Measurements from ENCODE around the gene CFAP410.
A peak's percentile ranks its signal among the peaks of the same experiment; 100 is the strongest.

CFAP410 gene

DNA sequence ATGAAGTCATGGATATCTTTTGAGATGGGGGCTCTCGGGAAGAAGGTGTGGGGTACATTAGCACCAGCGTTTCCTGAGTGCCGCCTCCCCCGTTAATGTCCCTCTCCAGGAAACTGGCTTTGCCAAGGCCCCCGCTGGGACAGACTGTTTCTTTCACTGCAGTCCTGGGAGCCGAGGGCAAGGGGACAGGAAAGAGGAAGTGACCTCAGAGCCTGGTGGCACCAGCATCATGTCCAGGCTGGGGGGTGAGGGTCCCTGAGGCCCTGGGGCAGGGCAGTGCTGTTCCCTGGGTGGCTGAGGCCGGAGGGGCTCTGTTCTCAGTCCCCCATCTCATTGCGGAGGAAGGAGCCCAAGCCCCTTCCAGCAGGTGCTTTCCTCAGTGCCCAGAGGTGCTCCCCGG lies 33.5 kb downstream of the CFAP410 start:
- Histone ChIP-seq H3K4me3 (replicated peaks; ENCODE audit: insufficient read depth, low read length) (no peak overlapping the region), H3K27ac (replicated peaks) (no peak overlapping the region), H3K27me3 (ENCODE audit: insufficient read depth, poor library complexity, severe bottlenecking) (no peaks in the 10 kb centered on the region)
- TF ChIP-seq POLR2AphosphoS5 (IDR thresholded peaks at IDR 0.05; ENCODE audit: low read depth) = no peak
- TF ChIP-seq GABPA (IDR thresholded peaks at IDR 0.05; ENCODE audit: low read depth) = no peak
- TF ChIP-seq, protein P1, sequence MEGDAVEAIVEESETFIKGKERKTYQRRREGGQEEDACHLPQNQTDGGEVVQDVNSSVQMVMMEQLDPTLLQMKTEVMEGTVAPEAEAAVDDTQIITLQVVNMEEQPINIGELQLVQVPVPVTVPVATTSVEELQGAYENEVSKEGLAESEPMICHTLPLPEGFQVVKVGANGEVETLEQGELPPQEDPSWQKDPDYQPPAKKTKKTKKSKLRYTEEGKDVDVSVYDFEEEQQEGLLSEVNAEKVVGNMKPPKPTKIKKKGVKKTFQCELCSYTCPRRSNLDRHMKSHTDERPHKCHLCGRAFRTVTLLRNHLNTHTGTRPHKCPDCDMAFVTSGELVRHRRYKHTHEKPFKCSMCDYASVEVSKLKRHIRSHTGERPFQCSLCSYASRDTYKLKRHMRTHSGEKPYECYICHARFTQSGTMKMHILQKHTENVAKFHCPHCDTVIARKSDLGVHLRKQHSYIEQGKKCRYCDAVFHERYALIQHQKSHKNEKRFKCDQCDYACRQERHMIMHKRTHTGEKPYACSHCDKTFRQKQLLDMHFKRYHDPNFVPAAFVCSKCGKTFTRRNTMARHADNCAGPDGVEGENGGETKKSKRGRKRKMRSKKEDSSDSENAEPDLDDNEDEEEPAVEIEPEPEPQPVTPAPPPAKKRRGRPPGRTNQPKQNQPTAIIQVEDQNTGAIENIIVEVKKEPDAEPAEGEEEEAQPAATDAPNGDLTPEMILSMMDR (IDR thresholded peaks at IDR 0.05; ENCODE audit: insufficient read depth, low read length) = no peak
- TF ChIP-seq SPI1 (IDR thresholded peaks at IDR 0.05; ENCODE audit: borderline replicate concordance, low read depth) = peak; percentile 78; the same call in 1 of the 2 replicates
- TF ChIP-seq, protein P2, sequence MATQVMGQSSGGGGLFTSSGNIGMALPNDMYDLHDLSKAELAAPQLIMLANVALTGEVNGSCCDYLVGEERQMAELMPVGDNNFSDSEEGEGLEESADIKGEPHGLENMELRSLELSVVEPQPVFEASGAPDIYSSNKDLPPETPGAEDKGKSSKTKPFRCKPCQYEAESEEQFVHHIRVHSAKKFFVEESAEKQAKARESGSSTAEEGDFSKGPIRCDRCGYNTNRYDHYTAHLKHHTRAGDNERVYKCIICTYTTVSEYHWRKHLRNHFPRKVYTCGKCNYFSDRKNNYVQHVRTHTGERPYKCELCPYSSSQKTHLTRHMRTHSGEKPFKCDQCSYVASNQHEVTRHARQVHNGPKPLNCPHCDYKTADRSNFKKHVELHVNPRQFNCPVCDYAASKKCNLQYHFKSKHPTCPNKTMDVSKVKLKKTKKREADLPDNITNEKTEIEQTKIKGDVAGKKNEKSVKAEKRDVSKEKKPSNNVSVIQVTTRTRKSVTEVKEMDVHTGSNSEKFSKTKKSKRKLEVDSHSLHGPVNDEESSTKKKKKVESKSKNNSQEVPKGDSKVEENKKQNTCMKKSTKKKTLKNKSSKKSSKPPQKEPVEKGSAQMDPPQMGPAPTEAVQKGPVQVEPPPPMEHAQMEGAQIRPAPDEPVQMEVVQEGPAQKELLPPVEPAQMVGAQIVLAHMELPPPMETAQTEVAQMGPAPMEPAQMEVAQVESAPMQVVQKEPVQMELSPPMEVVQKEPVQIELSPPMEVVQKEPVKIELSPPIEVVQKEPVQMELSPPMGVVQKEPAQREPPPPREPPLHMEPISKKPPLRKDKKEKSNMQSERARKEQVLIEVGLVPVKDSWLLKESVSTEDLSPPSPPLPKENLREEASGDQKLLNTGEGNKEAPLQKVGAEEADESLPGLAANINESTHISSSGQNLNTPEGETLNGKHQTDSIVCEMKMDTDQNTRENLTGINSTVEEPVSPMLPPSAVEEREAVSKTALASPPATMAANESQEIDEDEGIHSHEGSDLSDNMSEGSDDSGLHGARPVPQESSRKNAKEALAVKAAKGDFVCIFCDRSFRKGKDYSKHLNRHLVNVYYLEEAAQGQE (IDR thresholded peaks at IDR 0.05; ENCODE audit: insufficient replicate concordance, low read depth) = no peak
- DNase-seq (ENCODE audit: low read depth in 1 of 2, low spot score in 1 of 2) = no peak

DNA sequence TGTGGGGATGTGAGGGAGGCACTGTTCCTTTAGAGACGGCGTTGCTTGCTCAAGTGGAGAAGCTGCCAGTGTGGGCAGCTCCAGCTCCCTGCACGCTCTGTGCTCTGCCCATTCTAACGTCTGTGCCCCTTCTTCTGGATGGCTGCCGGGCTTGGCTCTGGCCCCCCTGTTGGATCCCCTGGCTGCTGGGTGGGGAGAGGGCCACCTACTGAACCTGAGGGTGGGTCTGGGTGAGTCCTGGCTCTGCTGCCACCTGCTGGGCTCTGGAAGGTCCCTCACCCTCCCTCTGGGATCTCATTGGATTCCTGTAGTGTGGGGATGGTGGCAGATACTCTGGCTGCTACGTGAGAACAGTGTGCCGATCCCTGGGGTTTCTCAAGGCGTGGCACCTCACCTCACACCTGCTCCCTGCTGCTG lies 34.3 kb downstream of the CFAP410 start:
- no peak for TF ChIP-seq GABPA (IDR thresholded peaks at IDR 0.05; ENCODE audit: low read depth)
- TF ChIP-seq, protein P1 (IDR thresholded peaks at IDR 0.05; ENCODE audit: insufficient read depth, low read length) = peak; percentile 82
- Histone ChIP-seq H3K27me3 (ENCODE audit: insufficient read depth, poor library complexity, severe bottlenecking) (no peaks in the 10 kb centered on the region), H3K4me3 (replicated peaks; ENCODE audit: insufficient read depth, low read length) (no peak overlapping the region), H3K27ac (replicated peaks) (no peak overlapping the region)
- peak in 1 of 2 experiments; percentile 35 for DNase-seq (ENCODE audit: low read depth in 1 of 2, low spot score in 1 of 2)

DNA sequence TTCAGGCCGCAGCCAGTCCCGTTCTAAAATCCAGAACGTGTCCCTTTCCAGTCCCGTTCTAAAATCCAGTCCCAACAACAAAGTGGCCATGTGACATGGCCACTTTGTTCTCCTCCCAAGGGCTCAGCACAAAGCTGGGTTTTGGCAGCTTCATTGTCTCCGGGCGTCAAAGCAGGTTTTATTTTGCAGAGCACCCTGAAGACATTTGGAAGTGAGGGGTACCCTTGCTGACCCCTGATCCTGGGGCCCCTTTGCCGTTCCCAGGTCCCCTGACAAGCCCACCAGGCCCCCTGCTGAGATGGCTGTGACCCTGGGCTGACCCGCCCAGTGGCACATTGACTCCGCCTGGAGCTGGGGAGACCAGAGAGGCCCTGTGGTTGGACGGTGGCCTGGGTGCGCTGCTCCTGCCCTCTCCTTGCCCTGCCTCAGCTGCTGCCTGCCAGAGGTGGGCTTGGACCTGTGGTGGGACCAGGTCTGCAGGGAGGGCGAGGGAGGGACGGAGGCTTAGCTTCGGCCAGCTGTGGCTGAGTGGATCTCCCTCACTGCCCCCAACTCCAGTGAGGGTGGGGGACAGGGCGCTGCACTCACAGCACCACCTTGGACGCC lies 35.1 kb downstream of the CFAP410 start:
- TF ChIP-seq, protein P1 (IDR thresholded peaks at IDR 0.05; ENCODE audit: insufficient read depth, low read length) = no peak
- TF ChIP-seq SPI1 (IDR thresholded peaks at IDR 0.05; ENCODE audit: borderline replicate concordance, low read depth) (no peak), GABPA (IDR thresholded peaks at IDR 0.05; ENCODE audit: low read depth) (no peak), POLR2AphosphoS5 (IDR thresholded peaks at IDR 0.05; ENCODE audit: low read depth) (0 out of 2 replicates have a peak, but pooled peaks have one; percentile 2)
- TF ChIP-seq, protein P2 (IDR thresholded peaks at IDR 0.05; ENCODE audit: insufficient replicate concordance, low read depth) = no peak
- Histone ChIP-seq H3K27ac (replicated peaks) (no peak overlapping the region), H3K27me3 (ENCODE audit: insufficient read depth, poor library complexity, severe bottlenecking) (no peaks in the 10 kb centered on the region), H3K4me3 (replicated peaks; ENCODE audit: insufficient read depth, low read length) (no peak overlapping the region)
- no peak for DNase-seq (ENCODE audit: low read depth in 1 of 2, low spot score in 1 of 2)

DNA sequence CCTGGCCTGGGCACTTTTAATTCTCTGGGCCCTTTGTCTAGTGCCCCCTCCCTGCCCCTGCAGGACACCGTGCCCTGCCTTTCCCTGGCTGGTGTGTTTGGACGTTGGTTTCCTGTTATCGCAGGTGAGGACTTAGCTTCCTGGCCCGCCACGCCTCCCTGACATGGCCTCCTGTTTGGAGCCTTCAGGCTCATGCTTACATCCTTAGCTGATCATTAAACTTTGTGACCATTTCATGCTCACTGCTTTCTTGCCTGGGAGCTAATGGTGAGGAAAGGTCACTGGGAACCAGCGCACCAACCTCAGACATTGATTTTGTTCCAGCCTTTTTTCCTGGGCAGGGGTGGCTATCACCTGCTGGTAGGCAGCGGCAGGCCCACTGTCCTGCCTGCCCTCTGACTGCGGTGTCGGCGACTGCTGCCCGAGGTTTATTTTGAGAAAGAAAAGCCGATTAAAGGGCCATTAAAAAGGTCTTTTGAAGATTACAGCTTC lies 35.7 kb downstream of the CFAP410 start:
- DNase-seq (ENCODE audit: low read depth in 1 of 2, low spot score in 1 of 2) = no peak
- no peak for TF ChIP-seq GABPA (IDR thresholded peaks at IDR 0.05; ENCODE audit: low read depth)
- TF ChIP-seq, protein P1 (IDR thresholded peaks at IDR 0.05; ENCODE audit: insufficient read depth, low read length) = no peak
- no peak for TF ChIP-seq POLR2AphosphoS5 (IDR thresholded peaks at IDR 0.05; ENCODE audit: low read depth)
- TF ChIP-seq SPI1 (IDR thresholded peaks at IDR 0.05; ENCODE audit: borderline replicate concordance, low read depth) = no peak
- TF ChIP-seq, protein P2 (IDR thresholded peaks at IDR 0.05; ENCODE audit: insufficient replicate concordance, low read depth) = no peak
- Histone ChIP-seq H3K4me3 (replicated peaks; ENCODE audit: insufficient read depth, low read length) (no peak overlapping the region), H3K27ac (replicated peaks) (no peak overlapping the region), H3K27me3 (ENCODE audit: insufficient read depth, poor library complexity, severe bottlenecking) (no peaks in the 10 kb centered on the region)

All from HL-60 (cell line).